Stimulated activated CD4-positive, alpha-beta T cell treated with anti-CD3 and anti-CD28 coated beads, Interleukin-4, amount 100 ng/mL, for 1 hour (primary cell): ENCODE data around the gene VCL.
"Not testable (repeated sequence)": the region's sequence is repeated elsewhere in the genome, so short reads cannot be mapped to it uniquely, and the experiment has no call there.

Source experiments
- DNase-seq: peaks from one replicate; pipeline ENCODE4 v3.0.0-alpha.2; 2020

The VCL gene

GRCh38 chr10:73973427-73973826 is 24.5 kb upstream of the VCL start:
- no peak for DNase-seq

GRCh38 chr10:73974309-73974946 is 23.5 kb upstream of the VCL start:
- no peak for DNase-seq

GRCh38 chr10:73975388-73975787 is 22.5 kb upstream of the VCL start:
- no peak for DNase-seq

GRCh38 chr10:73979141-73979808 is 18.6 kb upstream of the VCL start:
- DNase-seq: no peak

- no peak for DNase-seq
These were observed 18.0 kb upstream of the VCL start for GRCh38 chr10:73979809-73980433.

GRCh38 chr10:73981812-73982211 is 16.1 kb upstream of the VCL start:
- DNase-seq: no peak

GRCh38 chr10:73983096-73984047 is 14.5 kb upstream of the VCL start:
- no peak for DNase-seq

GRCh38 chr10:73989594-73990150 is 8.2 kb upstream of the VCL start:
- no peak for DNase-seq

GRCh38 chr10:73991203-73991883 is 6.6 kb upstream of the VCL start:
- no peak for DNase-seq

GRCh38 chr10:73991884-73992245 is 6.1 kb upstream of the VCL start:
- peak; percentile 56 for DNase-seq

- DNase-seq: no peak
These were observed 4.8 kb upstream of the VCL start for GRCh38 chr10:73992899-73993788.

- DNase-seq: no peak
These were observed 2.9 kb upstream of the VCL start for GRCh38 chr10:73995035-73995358.

GRCh38 chr10:73997461-73997786 is 492 bp upstream of the VCL start:
- no peak for DNase-seq

GRCh38 chr10:73998623-73998928 is 660 bp downstream of the VCL start:
- DNase-seq: peak; percentile 9

GRCh38 chr10:73998929-73999691 is 1.2 kb downstream of the VCL start:
- DNase-seq: peak; percentile 4

GRCh38 chr10:73999703-74000102 is 1.8 kb downstream of the VCL start:
- DNase-seq: no peak

GRCh38 chr10:74000244-74000643 is 2.3 kb downstream of the VCL start:
- DNase-seq: not testable (repeated sequence)

GRCh38 chr10:74000892-74001669 is 3.2 kb downstream of the VCL start:
- DNase-seq: no peak

GRCh38 chr10:74006269-74006668 is 8.4 kb downstream of the VCL start:
- no peak for DNase-seq

- DNase-seq: no peak
These were observed 10.4 kb downstream of the VCL start for GRCh38 chr10:74008212-74008731.
